CD4-positive, alpha-beta T cell treated with Interleukin-2 at 100 ng/mL for 4 hours (primary cell): Measurements from ENCODE around the gene SP3.

Experiments used
- DNase-seq: peaks from one replicate; pipeline ENCODE4 v3.0.0-alpha.2; 2020; ENCODE audit warnings: low spot score

Gene SP3

GRCh38 chr2:173942861-173943523 is 22.2 kb downstream of the SP3 start:
- DNase-seq = no peak

GRCh38 chr2:173941567-173941966 is 23.6 kb downstream of the SP3 start:
- no peak for DNase-seq

DNA sequence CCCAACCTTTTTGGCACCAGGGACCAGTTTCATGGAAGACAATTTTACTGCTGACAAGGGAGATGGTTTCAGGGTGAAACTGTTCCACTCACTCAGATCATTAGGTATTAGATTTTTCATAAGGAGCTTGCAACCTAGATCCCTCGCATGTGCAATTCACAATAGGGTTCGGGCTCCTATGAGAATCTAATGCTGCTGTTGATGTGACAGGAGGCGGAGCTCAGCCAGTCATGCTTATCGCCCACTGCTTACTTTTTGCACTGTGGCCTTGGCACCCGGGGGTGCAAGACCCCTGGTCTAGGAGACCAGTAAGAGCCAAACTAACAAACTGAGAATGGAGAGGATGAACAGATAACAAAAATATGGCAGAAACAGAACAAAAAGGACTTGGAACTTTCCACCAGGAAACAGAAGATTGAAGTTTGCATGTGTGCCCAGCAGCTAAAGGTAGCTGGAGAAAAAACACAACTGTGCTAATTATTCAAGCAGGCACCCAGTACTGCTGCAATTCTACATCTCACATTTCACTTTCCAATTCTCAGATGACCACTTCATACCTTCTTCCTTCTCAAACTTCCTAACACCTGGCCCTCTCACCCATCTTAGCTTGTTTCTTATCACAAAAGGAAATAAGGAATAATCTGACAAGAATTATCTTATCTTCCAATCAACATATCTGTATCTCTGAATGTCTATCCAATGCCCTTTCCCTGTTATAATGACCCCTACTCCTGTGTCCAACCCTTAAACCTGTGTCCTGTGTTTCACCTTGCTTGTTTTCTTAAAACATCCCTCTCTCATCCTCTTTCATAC is 24.8 kb downstream of the SP3 start:
- DNase-seq = no peak

DNA sequence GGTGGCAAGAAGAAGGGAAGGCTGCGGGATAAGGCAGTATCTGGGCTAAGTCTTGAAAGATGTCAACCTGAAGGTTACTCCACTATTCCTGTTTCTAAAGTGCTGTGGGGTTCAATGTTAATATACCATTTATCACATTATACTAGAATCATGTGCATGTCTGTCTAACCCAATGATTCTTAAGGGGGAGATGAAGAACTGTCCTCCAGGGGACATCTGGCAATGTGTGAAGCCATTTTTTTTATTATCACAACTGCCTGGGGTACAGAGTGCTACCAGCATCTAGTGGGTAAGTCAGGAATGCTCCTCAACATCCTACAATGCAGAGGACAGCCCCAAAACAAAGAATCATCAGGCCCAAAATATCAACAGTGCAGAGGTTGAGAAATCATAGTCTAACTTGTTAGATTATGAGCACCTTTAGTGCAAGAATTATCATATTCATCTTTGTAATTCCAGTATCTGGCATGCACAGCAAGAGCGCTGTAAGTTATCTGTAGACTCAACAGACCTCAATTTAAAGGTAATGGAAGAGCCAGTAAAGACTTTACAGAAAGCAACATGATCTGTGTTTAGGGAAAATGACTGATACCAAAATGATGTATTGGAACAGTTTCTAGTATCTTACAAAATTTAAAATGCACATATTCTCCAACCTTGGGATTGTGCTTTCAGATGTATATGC is 26.3 kb downstream of the SP3 start:
- no peak for DNase-seq

DNA sequence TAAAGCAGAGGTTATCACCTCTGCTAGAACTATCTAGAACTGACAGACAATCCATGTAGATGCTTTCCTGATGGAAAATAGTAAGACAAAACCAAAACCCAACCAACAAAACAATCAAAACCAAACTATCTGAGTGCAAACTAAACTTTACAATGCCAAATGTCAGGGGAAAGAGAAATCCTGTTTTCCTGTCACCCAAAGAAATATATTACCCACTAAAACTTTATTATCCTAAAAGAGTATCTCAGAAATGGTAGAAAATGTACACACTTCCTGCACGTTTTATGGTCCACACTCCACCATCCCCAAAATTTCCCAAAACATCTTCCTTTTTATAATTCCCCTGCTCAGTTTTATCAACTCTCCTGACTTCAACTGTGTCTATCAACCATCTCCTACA is 29.9 kb downstream of the SP3 start:
- DNase-seq = no peak

DNA sequence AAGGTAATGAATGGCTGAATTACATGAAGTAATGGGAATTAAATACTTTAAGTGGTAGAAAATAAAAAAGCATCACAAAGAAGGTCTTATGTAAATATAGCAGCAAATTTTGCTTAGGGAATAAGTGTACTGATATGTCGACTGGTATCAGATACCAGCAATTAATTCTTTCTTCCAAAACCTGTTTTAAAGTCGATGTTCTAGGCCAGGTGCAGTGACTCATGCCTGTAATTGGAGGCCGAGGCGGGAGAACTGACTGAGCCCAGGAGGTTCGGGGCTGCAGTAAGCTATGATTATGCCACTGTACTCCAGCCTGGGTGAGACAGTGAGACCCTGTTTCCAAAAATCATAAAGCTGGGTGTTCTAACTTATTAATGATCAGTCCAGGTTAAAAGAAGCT is 30.3 kb downstream of the SP3 start:
- no peak for DNase-seq

GRCh38 chr2:173931751-173932150 is 33.4 kb downstream of the SP3 start:
- no peak for DNase-seq

- no peak for DNase-seq
These were observed 35.7 kb downstream of the SP3 start for GRCh38 chr2:173929441-173929840.

DNA sequence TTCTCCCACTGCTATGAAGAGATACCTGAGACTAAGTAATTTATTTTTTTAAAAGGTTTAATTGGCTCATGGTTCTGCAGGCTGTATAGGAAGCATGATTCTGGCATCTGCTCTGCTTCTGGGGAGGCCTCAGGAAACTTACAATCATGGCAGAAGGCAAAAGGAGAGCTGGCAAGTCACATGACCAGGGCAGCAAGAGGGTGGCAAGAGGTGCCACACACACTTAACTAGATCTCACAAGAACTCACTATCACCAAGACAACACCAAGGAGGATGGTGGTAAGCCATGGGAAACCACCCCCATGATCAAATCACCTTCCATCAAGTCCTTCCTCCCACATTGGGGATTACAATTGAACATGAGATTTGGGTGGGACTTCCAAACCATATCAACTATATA is 38.3 kb downstream of the SP3 start:
- no peak for DNase-seq

DNA sequence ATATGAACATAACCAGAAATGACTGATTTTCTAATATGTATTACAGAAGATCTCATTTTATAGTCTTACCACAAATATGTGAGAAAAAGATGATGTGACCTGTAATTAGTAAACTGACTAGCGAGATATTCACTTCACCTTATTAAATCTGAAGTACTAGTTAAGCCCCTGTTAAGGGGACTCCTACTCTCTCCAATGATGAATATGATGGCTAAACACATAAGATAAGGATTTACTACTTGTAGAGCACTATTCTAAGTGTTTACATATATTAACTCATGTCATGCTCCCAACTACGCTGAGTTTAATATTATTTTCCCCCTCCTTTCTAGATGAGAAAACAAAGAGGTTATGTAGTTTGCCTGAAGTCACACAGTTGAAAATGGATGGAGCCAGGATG is 40.9 kb downstream of the SP3 start:
- no peak for DNase-seq

- no peak for DNase-seq
These were observed 42.4 kb downstream of the SP3 start for GRCh38 chr2:173922760-173923159.

GRCh38 chr2:173922068-173922467 is 43.1 kb downstream of the SP3 start:
- DNase-seq = no peak

- no peak for DNase-seq
These were observed 50.9 kb downstream of the SP3 start for GRCh38 chr2:173914055-173914927.

DNA sequence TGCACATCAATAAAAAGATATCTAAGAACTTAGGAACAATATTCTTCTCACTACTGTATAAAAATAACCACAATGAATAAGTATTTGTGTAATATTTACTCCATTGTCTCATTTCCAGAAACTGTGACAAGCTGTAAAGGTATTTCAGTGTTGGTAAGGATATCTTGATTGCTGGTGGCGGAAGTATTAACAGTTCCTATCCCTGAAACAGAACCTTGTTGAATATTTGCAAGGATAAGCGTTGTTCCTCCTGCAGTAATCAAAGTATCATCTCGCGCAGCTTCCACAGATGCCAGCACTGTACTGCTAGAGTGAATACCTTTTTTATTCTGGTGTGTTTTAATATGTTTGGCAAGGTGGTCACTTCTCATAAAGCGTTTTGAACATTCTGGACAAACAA is 55.3 kb downstream of the SP3 start:
- DNase-seq = no peak

DNA sequence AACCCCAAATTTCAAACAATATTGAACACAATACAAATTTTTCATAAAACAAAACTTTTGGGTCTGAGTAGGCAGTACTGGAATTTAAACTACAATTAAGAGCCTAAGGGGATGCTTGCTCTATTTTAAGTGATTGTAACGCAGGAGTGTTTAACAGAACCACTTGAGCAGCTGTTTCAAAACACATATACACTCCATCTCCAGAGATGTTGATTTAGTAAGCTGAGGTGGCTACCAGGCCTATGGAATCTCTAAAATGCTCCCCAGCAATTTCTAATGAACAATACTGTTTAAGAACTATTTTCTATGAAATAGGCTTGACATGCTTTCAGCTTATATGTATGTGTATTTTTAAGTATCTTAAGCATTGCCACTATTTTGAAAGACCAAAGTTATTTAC is 58.5 kb downstream of the SP3 start:
- DNase-seq = no peak

- DNase-seq = no peak
These were observed 61.4 kb downstream of the SP3 start for GRCh38 chr2:173903601-173904394.

GRCh38 chr2:173898996-173899395 is 66.2 kb downstream of the SP3 start:
- DNase-seq = peak; percentile 9

- DNase-seq = no peak
These were observed 67.0 kb downstream of the SP3 start for GRCh38 chr2:173898178-173898668.

- DNase-seq = no peak
These were observed 68.4 kb downstream of the SP3 start for GRCh38 chr2:173896755-173897154.

- DNase-seq = no peak
These were observed 72.8 kb downstream of the SP3 start for GRCh38 chr2:173892341-173892740.
